GM10248 (cell line): ENCODE measurements around the gene DND1.
"Not testable (repeated sequence)": the region's sequence is repeated elsewhere in the genome, so short reads cannot be mapped to it uniquely, and the experiment has no call there.

Experiments used
- CTCF ChIA-PET: fragments of 300-600 bp; sonication (Branson Sonifier 250); formaldehyde crosslinking; extraction: SDS; loops from one replicate; lab custom pipeline; 2021; ENCODE audit warnings: antibody characterized with exemption; lab: Yijun Ruan, JAX
- POLR2A ChIA-PET: fragments of 350-650 bp; sonication (Branson Sonifier 250); formaldehyde crosslinking; extraction: SDS; loops from one replicate; lab custom pipeline; 2020; ENCODE audit warnings: antibody characterized with exemption; lab: Yijun Ruan, JAX
- DNase-seq: peaks from one replicate; pipeline ENCODE4 v3.0.0; 2012; ENCODE audit errors: extremely low spot score
- TF ChIP-seq, protein P1 (sequence below): IDR thresholded peaks from 2 replicates; pipeline ENCODE4 v1.5.1; 2012; ENCODE audit warnings: mild to moderate bottlenecking, low read depth; ENCODE audit errors: extremely low read depth, missing control alignments, control extremely low read depth

DND1 gene

DNA sequence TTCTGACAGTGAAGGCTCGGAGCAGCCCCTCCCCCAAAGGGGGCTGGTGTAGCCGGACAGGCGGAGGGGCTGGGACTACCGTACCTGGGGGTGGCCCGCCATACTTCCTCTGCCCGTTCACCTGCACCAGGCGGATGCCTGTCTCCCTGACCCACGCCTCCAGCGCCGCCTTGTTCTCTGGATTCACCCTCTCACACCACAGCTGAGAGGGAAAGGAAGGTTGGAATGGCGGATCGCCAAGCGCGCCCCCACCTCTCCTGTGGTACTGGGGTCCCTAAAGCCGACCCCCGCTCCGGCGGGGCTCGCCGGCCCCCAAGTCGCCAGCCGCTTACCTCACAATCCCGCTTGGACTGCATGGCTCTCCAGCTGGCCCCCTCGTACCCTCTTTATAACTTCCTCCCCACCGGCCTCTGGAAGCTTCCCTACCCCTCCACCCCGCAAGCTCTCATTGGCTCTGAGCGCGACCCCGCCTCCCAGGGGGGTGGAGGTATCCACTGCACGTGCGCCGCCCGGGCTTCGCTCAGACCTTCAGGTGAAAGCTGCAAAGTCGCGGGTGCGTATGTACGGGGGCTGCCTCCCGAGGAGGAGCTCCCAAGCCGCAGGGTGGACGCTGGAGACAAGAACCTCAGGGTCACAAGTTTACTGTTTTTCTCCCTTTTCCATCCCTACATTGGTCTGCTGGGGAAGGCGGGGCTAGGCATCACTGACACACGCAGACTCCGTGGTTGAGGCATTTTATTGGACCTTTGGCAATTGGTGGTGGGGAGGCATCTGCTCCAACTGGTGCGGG lies at the start of gene DND1:
Gene DND1, minus strand, starts transcription at position 390 of the 790 bp plus-strand sequence. Its CDS starts 34 bp downstream, at position 356.
- TF ChIP-seq, protein P1, sequence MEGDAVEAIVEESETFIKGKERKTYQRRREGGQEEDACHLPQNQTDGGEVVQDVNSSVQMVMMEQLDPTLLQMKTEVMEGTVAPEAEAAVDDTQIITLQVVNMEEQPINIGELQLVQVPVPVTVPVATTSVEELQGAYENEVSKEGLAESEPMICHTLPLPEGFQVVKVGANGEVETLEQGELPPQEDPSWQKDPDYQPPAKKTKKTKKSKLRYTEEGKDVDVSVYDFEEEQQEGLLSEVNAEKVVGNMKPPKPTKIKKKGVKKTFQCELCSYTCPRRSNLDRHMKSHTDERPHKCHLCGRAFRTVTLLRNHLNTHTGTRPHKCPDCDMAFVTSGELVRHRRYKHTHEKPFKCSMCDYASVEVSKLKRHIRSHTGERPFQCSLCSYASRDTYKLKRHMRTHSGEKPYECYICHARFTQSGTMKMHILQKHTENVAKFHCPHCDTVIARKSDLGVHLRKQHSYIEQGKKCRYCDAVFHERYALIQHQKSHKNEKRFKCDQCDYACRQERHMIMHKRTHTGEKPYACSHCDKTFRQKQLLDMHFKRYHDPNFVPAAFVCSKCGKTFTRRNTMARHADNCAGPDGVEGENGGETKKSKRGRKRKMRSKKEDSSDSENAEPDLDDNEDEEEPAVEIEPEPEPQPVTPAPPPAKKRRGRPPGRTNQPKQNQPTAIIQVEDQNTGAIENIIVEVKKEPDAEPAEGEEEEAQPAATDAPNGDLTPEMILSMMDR: no peak
- no peak for DNase-seq
- ChIA-PET POLR2A (no interaction called here), CTCF (interaction anchor here (1.3 kb wide), 1 partner anchor 35 kb away, joined by 3 read pairs; no protein-coding TSS in a partner anchor)

- DNase-seq, POLR2A ChIA-PET: not testable (repeated sequence)
- CTCF ChIA-PET: interaction anchor here (0.8 to 6.9 kb wide), 5 partner anchors 10 to 477 kb away, joined by 3 to 48 read pairs (median 12); no protein-coding TSS in a partner anchor
These were observed 48.0 kb upstream of the DND1 start for GRCh38 chr5:140721395-140721794.

- DNase-seq, POLR2A ChIA-PET: not testable (repeated sequence)
- CTCF ChIA-PET: interaction anchor here (0.6 to 6.9 kb wide), 13 partner anchors 10 to 481 kb away, joined by 3 to 48 read pairs (median 3); partner anchors contain the start of genes HBEGF and SLC4A9
These were observed 47.4 kb upstream of the DND1 start for GRCh38 chr5:140720738-140721137.

DNA sequence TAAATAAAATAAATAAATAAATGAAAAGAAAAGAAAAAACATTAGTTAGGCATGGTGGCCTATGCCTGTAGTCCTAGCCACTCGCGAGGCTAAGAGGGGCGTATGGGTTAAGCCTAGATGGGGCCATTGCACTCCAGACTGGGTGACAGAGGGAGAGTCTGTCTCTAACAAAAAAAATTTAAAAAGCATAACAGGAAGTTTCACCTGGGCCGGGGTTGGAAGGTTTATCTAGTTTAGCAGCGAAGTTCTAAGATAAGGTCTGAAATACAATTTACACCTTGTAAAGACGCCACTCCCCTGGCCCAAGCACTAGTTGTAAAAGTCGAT lies 44.9 kb upstream of the DND1 start:
- ChIA-PET CTCF (interaction anchor here (0.9 to 6.9 kb wide), 9 partner anchors 7 to 602 kb away, joined by 3 to 48 read pairs (median 12); partner anchors contain the start of genes HBEGF, SLC4A9 and TAF7), POLR2A (no interaction called here)
- no peak for DNase-seq
- TF ChIP-seq, protein P1: no peak

DNA sequence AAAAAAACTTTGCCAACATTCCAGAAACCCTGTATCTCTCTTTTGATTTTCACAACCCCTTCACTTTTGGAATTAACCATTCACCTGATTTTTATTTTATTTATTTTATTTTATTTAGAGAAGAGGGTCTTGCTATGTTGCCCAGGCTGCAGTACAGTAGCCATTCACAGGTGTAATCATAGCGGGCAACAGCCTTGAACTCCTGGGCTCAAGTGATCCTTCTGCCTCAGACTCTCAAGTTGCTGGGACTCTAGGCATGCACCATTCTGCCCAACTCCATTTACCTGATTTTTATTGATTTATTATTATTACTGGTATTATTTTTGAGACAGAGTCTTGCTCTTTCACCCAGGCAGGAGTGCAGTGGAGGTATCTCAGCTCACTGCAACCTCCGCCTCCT lies 42.9 kb upstream of the DND1 start:
- DNase-seq, POLR2A ChIA-PET: not testable (repeated sequence)
- CTCF ChIA-PET: interaction anchor here (0.9 to 1.2 kb wide), 2 partner anchors 9 to 364 kb away, joined by 3 to 5 read pairs; no protein-coding TSS in a partner anchor

GRCh38 chr5:140713562-140714094 lies 40.3 kb upstream of the DND1 start:
- CTCF ChIA-PET: no interaction called here
- POLR2A ChIA-PET: interaction anchor here (0.7 kb wide), 1 partner anchor 348 kb away, joined by 3 read pairs; no protein-coding TSS in a partner anchor
- TF ChIP-seq, protein P1: no peak
- no peak for DNase-seq

GRCh38 chr5:140711794-140712193 lies 38.4 kb upstream of the DND1 start:
- TF ChIP-seq, protein P1: no peak
- POLR2A ChIA-PET: interaction anchor here (0.6 to 1.7 kb wide), 5 partner anchors 10 to 365 kb away, joined by 3 to 12 read pairs (median 5); partner anchors contain the start of genes HBEGF, IK, NDUFA2 and ZMAT2
- DNase-seq: no peak
- CTCF ChIA-PET: interaction anchor here (1.0 to 2.3 kb wide), 7 partner anchors 8 to 852 kb away, joined by 3 to 18 read pairs (median 4); no protein-coding TSS in a partner anchor
